ENCODE measurements around the gene PLSCR3.

Gene PLSCR3

GRCh38 chr17:7394452-7395191 lies at the start of gene PLSCR3:
Gene PLSCR3, minus strand, starts transcription at chr17:7394525. Its CDS starts 415 bp downstream, at chr17:7394110.
- Histone ChIP-seq H3K27me3 (replicated peaks; ENCODE audit: control insufficient read depth, insufficient read depth, low read length) (no peaks in the 10 kb centered on the region), H3K36me3 (ENCODE audit: control insufficient read depth, insufficient read depth, low read length, severe bottlenecking) (peaks cover 31% of the 10 kb centered on the region), H3K9me3 (ENCODE audit: control insufficient read depth, low read length) (no peaks in the 10 kb centered on the region), H3K4me1 (ENCODE audit: control insufficient read depth, insufficient read depth, low read length) (peaks cover 3% of the 10 kb centered on the region), H3K9ac (ENCODE audit: low read length) (peak within 1 kb of the TSS; percentile 92), H3K4me3 (ENCODE audit: low read length) (peak within 1 kb of the TSS; percentile 91)
- DNase-seq (ENCODE audit: low read depth), result peak; percentile 91

- Histone ChIP-seq H3K4me3 (ENCODE audit: low read length) (no peak overlapping the region), H3K27me3 (replicated peaks; ENCODE audit: control insufficient read depth, insufficient read depth, low read length) (peaks cover 31% of the 10 kb centered on the region), H3K9me3 (ENCODE audit: control insufficient read depth, low read length) (no peaks in the 10 kb centered on the region), H3K4me1 (ENCODE audit: control insufficient read depth, insufficient read depth, low read length) (peaks cover 21% of the 10 kb centered on the region), H3K36me3 (ENCODE audit: control insufficient read depth, insufficient read depth, low read length, severe bottlenecking) (no peaks in the 10 kb centered on the region), H3K9ac (ENCODE audit: low read length) (no peak overlapping the region)
- DNase-seq (ENCODE audit: low read depth), result peak; percentile 31
Measured at GRCh38 chr17:7443499-7444485, 49.5 kb upstream of the PLSCR3 start.

- Histone ChIP-seq H3K4me3 (ENCODE audit: low read length) (no peak overlapping the region), H3K9me3 (ENCODE audit: control insufficient read depth, low read length) (no peaks in the 10 kb centered on the region), H3K4me1 (ENCODE audit: control insufficient read depth, insufficient read depth, low read length) (peaks cover 24% of the 10 kb centered on the region)
Measured at GRCh38 chr17:7442142-7442541, 47.8 kb upstream of the PLSCR3 start.

GRCh38 chr17:7441266-7441665 lies 46.9 kb upstream of the PLSCR3 start:
- H3K36me3 ChIP-seq (ENCODE audit: control insufficient read depth, insufficient read depth, low read length, severe bottlenecking), result no peaks in the 10 kb centered on the region
- no peak overlapping the region for H3K9ac ChIP-seq (ENCODE audit: low read length)
- H3K9me3 ChIP-seq (ENCODE audit: control insufficient read depth, low read length), result no peaks in the 10 kb centered on the region
- no peak for DNase-seq (ENCODE audit: low read depth)
- H3K27me3 ChIP-seq (replicated peaks; ENCODE audit: control insufficient read depth, insufficient read depth, low read length), result peaks cover 23% of the 10 kb centered on the region
- no peak overlapping the region for H3K4me3 ChIP-seq (ENCODE audit: low read length)
- peaks cover 24% of the 10 kb centered on the region for H3K4me1 ChIP-seq (ENCODE audit: control insufficient read depth, insufficient read depth, low read length)

More at GRCh38 chr17:7442142-7442541, 47.8 kb upstream of the PLSCR3 start:
- Histone ChIP-seq H3K9ac (ENCODE audit: low read length) (no peak overlapping the region), H3K27me3 (replicated peaks; ENCODE audit: control insufficient read depth, insufficient read depth, low read length) (peaks cover 30% of the 10 kb centered on the region), H3K36me3 (ENCODE audit: control insufficient read depth, insufficient read depth, low read length, severe bottlenecking) (no peaks in the 10 kb centered on the region)
- no peak for DNase-seq (ENCODE audit: low read depth)

GRCh38 chr17:7440834-7441195 lies 46.5 kb upstream of the PLSCR3 start:
- no peak overlapping the region for H3K9ac ChIP-seq (ENCODE audit: low read length)
- no peaks in the 10 kb centered on the region for H3K36me3 ChIP-seq (ENCODE audit: control insufficient read depth, insufficient read depth, low read length, severe bottlenecking)
- DNase-seq (ENCODE audit: low read depth), result peak; percentile 43
- H3K4me1 ChIP-seq (ENCODE audit: control insufficient read depth, insufficient read depth, low read length), result peaks cover 25% of the 10 kb centered on the region
- peaks cover 19% of the 10 kb centered on the region for H3K27me3 ChIP-seq (replicated peaks; ENCODE audit: control insufficient read depth, insufficient read depth, low read length)
- H3K9me3 ChIP-seq (ENCODE audit: control insufficient read depth, low read length), result no peaks in the 10 kb centered on the region
- no peak overlapping the region for H3K4me3 ChIP-seq (ENCODE audit: low read length)

- peaks cover 28% of the 10 kb centered on the region for H3K4me1 ChIP-seq (ENCODE audit: control insufficient read depth, insufficient read depth, low read length)
- H3K4me3 ChIP-seq (ENCODE audit: low read length), result peak overlapping the region; percentile 71
- no peaks in the 10 kb centered on the region for H3K36me3 ChIP-seq (ENCODE audit: control insufficient read depth, insufficient read depth, low read length, severe bottlenecking)
- no peaks in the 10 kb centered on the region for H3K9me3 ChIP-seq (ENCODE audit: control insufficient read depth, low read length)
- DNase-seq (ENCODE audit: low read depth), result peak; percentile 72
- peaks cover 15% of the 10 kb centered on the region for H3K27me3 ChIP-seq (replicated peaks; ENCODE audit: control insufficient read depth, insufficient read depth, low read length)
- H3K9ac ChIP-seq (ENCODE audit: low read length), result peak overlapping the region; percentile 54
Measured at GRCh38 chr17:7440113-7440833, 45.9 kb upstream of the PLSCR3 start.

GRCh38 chr17:7439462-7440112 lies 45.3 kb upstream of the PLSCR3 start, which contains the start of gene FGF11:
Gene FGF11, plus strand, starts transcription at chr17:7439512. Its CDS starts 109 bp downstream, at chr17:7439621.
- peak; percentile 33 for DNase-seq (ENCODE audit: low read depth)
- Histone ChIP-seq H3K4me3 (ENCODE audit: low read length) (peak within 1 kb of the TSS; percentile 71), H3K9me3 (ENCODE audit: control insufficient read depth, low read length) (no peaks in the 10 kb centered on the region), H3K36me3 (ENCODE audit: control insufficient read depth, insufficient read depth, low read length, severe bottlenecking) (no peaks in the 10 kb centered on the region), H3K4me1 (ENCODE audit: control insufficient read depth, insufficient read depth, low read length) (peaks cover 28% of the 10 kb centered on the region), H3K9ac (ENCODE audit: low read length) (peak within 1 kb of the TSS; percentile 54), H3K27me3 (replicated peaks; ENCODE audit: control insufficient read depth, insufficient read depth, low read length) (peaks cover 15% of the 10 kb centered on the region)

- Histone ChIP-seq H3K27me3 (replicated peaks; ENCODE audit: control insufficient read depth, insufficient read depth, low read length) (peaks cover 15% of the 10 kb centered on the region), H3K36me3 (ENCODE audit: control insufficient read depth, insufficient read depth, low read length, severe bottlenecking) (no peaks in the 10 kb centered on the region), H3K4me3 (ENCODE audit: low read length) (peak overlapping the region; percentile 64), H3K9ac (ENCODE audit: low read length) (no peak overlapping the region), H3K4me1 (ENCODE audit: control insufficient read depth, insufficient read depth, low read length) (peaks cover 25% of the 10 kb centered on the region), H3K9me3 (ENCODE audit: control insufficient read depth, low read length) (no peaks in the 10 kb centered on the region)
- DNase-seq (ENCODE audit: low read depth), result no peak
Measured at GRCh38 chr17:7438656-7439460, 44.5 kb upstream of the PLSCR3 start.

- peak; percentile 38 for DNase-seq (ENCODE audit: low read depth)
- peak overlapping the region; percentile 25 for H3K9ac ChIP-seq (ENCODE audit: low read length)
- H3K27me3 ChIP-seq (replicated peaks; ENCODE audit: control insufficient read depth, insufficient read depth, low read length), result peaks cover 15% of the 10 kb centered on the region
- no peaks in the 10 kb centered on the region for H3K9me3 ChIP-seq (ENCODE audit: control insufficient read depth, low read length)
- peaks cover 25% of the 10 kb centered on the region for H3K4me1 ChIP-seq (ENCODE audit: control insufficient read depth, insufficient read depth, low read length)
- H3K36me3 ChIP-seq (ENCODE audit: control insufficient read depth, insufficient read depth, low read length, severe bottlenecking), result no peaks in the 10 kb centered on the region
- H3K4me3 ChIP-seq (ENCODE audit: low read length), result peak overlapping the region; percentile 64
Measured at GRCh38 chr17:7437950-7438614, 43.8 kb upstream of the PLSCR3 start.

Data from adipocyte (in vitro differentiated cells).